ENCODE data around the gene U2AF2. TPM values are rescaled to one million over a fixed set of nuclear protein-coding genes. Genes with fewer than 3 reads are reported as not detected.

The U2AF2 gene
- total RNA-seq, 2 experiments from 2014 or later, result 211 to 264 TPM

DNA sequence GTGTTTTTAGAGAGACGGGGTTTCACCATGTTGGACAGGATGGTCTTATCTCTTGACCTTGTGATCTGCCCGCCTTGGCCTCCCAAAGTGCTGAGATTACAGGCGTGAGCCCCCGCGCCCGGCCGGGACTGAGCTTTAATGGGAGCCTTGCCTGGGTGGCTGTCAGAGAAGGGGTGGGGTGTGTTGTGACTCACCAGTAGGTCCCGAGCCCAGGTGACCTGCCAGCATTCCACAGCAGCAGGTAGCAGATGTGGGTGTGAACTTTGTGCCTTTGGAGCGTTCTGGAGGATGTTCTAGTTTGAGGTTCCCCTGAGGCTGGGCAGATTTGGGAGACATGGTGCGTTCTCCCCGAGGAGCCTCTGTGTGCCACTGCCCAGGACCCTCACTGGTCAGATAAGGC, 13.1 kb downstream of the U2AF2 start:
- Histone ChIP-seq H2AFZ (ENCODE audit: low read length) (no peak overlapping the region), H3K79me2 (ENCODE audit: insufficient read depth, low read depth, low read length) (peaks cover 28% of the 10 kb centered on the region; the same call in 1 of the 2 replicates), H3K36me3 (ENCODE audit: insufficient read depth, low read length) (peaks cover 97% of the 10 kb centered on the region), H4K20me1 (ENCODE audit: insufficient read depth, low read length) (peaks cover under 1% of the 10 kb centered on the region; the same call in 1 of the 2 replicates), H3K4me1 (ENCODE audit: insufficient read depth, low read length, poor library complexity, severe bottlenecking) (peaks cover 5% of the 10 kb centered on the region), H3K9me3 (ENCODE audit: low read length) (no peaks in the 10 kb centered on the region), H3K27ac (ENCODE audit: low read depth, low read length, poor library complexity, severe bottlenecking) (no peak overlapping the region), H3K4me2 (ENCODE audit: low read length) (no peak overlapping the region), H3K9me2 (ENCODE audit: insufficient read depth, low read length) (no peaks in the 10 kb centered on the region), H3K4me3 (ENCODE audit: low read depth, low read length, poor library complexity, severe bottlenecking) (no peak overlapping the region)
- DNase-seq (ENCODE audit: low spot score), result no peak
- BruUV-seq (replicated peaks), result no TSS peak
- POLR2A ChIA-PET, result no interaction called here
- TF ChIP-seq, protein P1, sequence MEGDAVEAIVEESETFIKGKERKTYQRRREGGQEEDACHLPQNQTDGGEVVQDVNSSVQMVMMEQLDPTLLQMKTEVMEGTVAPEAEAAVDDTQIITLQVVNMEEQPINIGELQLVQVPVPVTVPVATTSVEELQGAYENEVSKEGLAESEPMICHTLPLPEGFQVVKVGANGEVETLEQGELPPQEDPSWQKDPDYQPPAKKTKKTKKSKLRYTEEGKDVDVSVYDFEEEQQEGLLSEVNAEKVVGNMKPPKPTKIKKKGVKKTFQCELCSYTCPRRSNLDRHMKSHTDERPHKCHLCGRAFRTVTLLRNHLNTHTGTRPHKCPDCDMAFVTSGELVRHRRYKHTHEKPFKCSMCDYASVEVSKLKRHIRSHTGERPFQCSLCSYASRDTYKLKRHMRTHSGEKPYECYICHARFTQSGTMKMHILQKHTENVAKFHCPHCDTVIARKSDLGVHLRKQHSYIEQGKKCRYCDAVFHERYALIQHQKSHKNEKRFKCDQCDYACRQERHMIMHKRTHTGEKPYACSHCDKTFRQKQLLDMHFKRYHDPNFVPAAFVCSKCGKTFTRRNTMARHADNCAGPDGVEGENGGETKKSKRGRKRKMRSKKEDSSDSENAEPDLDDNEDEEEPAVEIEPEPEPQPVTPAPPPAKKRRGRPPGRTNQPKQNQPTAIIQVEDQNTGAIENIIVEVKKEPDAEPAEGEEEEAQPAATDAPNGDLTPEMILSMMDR (conservative IDR thresholded peaks at IDR 0.05; ENCODE audit: low read length), result no peak
- no peak for TF ChIP-seq EZH2phosphoT487 (IDR thresholded peaks at IDR 0.05; ENCODE audit: borderline replicate concordance, low read depth, low read length)
- CTCF ChIA-PET (ENCODE audit: unreplicated experiment), result no interaction called here
- intact Hi-C loops (cut with micrococcal nuclease; ENCODE audit: unreplicated experiment), result no loop called here

DNA sequence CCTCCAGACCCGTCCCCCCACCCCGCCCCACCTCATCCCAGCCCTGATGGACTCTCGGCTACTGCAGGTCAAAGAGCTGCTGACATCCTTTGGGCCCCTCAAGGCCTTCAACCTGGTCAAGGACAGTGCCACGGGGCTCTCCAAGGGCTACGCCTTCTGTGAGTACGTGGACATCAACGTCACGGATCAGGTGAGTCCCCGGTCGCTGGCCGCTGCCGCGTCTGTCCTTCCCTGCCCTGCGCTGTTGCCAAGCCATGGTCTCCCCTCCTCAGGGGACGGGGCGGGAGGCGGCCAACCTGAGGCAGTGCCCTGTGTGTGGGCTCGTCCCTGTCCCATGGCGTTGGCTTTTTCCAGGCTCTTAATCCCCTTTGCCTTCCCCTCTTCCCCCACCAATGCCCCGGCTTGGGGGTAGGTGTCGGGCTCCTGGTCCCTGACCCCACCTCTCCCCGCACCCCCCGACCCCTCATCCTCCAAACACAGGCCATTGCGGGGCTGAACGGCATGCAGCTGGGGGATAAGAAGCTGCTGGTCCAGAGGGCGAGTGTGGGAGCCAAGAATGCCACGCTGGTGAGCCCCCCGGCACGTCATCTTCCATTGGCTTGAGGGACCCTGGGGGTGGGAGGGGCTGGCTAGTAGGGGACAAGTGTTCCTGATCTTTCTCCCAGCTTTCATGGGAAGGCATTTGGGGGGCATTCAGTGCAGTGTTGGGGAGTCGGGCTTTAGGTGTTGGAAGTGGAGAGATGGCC, 13.9 kb downstream of the U2AF2 start:
- Histone ChIP-seq H3K27ac (ENCODE audit: low read depth, low read length, poor library complexity, severe bottlenecking) (no peak overlapping the region), H2AFZ (ENCODE audit: low read length) (no peak overlapping the region), H3K4me3 (ENCODE audit: low read depth, low read length, poor library complexity, severe bottlenecking) (no peak overlapping the region), H3K9me3 (ENCODE audit: low read length) (no peaks in the 10 kb centered on the region), H3K4me2 (ENCODE audit: low read length) (no peak overlapping the region), H3K36me3 (ENCODE audit: insufficient read depth, low read length) (peaks cover 97% of the 10 kb centered on the region), H3K4me1 (ENCODE audit: insufficient read depth, low read length, poor library complexity, severe bottlenecking) (peaks cover 11% of the 10 kb centered on the region), H3K9me2 (ENCODE audit: insufficient read depth, low read length) (no peaks in the 10 kb centered on the region), H3K79me2 (ENCODE audit: insufficient read depth, low read depth, low read length) (peaks cover 32% of the 10 kb centered on the region; the same call in 1 of the 2 replicates), H4K20me1 (ENCODE audit: insufficient read depth, low read length) (no peaks in the 10 kb centered on the region; the same call in 1 of the 2 replicates)
- CTCF ChIA-PET (ENCODE audit: unreplicated experiment), result interaction anchor here (0.6 kb wide), 1 partner anchor 602 kb away, joined by 5 read pairs; no protein-coding TSS in a partner anchor
- no TSS peak for BruUV-seq (replicated peaks)
- no peak for TF ChIP-seq EZH2phosphoT487 (IDR thresholded peaks at IDR 0.05; ENCODE audit: borderline replicate concordance, low read depth, low read length)
- TF ChIP-seq, protein P1 (conservative IDR thresholded peaks at IDR 0.05; ENCODE audit: low read length), result no peak
- DNase-seq (ENCODE audit: low spot score), result no peak
- POLR2A ChIA-PET, result no interaction called here
- intact Hi-C loops (cut with micrococcal nuclease; ENCODE audit: unreplicated experiment), result no loop called here

All from OCI-LY7 (cell line).